Right atrium auricular region (tissue), 2 donors: Measurements from ENCODE around the gene SLC23A3. TPM values are rescaled to one million over a fixed set of nuclear protein-coding genes. Genes with fewer than 3 reads are reported as not detected.

Source experiments
- DNase-seq: peaks from one replicate; pipeline ENCODE4 v3.0.0-alpha.2; 2019; ENCODE audit warnings: low spot score
- H3K27ac ChIP-seq, 2 donors: fragments of 200-600 bp; sonication (generic); 1 replicate in 1 of 2; 2 replicates in 1 of 2; pipeline ENCODE4 v1.5.1; 2016 to 2019
- H3K27me3 ChIP-seq, 2 donors: fragments of 200-600 bp; sonication (generic); one replicate each; pipeline versions ENCODE4 v1.5.1 to v1.6.0; 2017 to 2019
- H3K36me3 ChIP-seq: fragments of 200-600 bp; sonication (generic); one replicate; pipeline ENCODE4 v1.5.1; 2016
- H3K4me1 ChIP-seq, 2 donors: fragments of 200-600 bp; sonication (generic); one replicate each; pipeline versions ENCODE4 v1.5.1 to v1.6.0; 2017 to 2019
- H3K4me3 ChIP-seq, 2 donors: fragments of 200-600 bp; sonication (generic); 1 replicate in 1 of 2; 2 replicates in 1 of 2; pipeline ENCODE4 v1.5.1; 2017 to 2019; ENCODE audit warnings: mild to moderate bottlenecking in 1 of 2, moderate library complexity in 1 of 2
- H3K9me3 ChIP-seq, 2 donors: fragments of 200-600 bp; sonication (generic); one replicate each; pipeline ENCODE4 v1.5.1; 2019
- total RNA-seq, 2 donors: library from RNA; depleted of rRNA; stranded (reverse); fragments of >200 nt; gene quantifications; one replicate each; pipeline ENCODE4 v1.1.0, GENCODE V29; 2016
- TF ChIP-seq, protein P1 (sequence below), 2 donors: fragments of 200-600 bp; sonication (generic); IDR thresholded peaks; one replicate each; pipeline ENCODE4 v1.5.1; 2019; ENCODE audit warnings: antibody characterized with exemption in 2 of 2

Gene SLC23A3
- total RNA-seq, 2 donors from 2014 or later, result 0.33 to 0.55 TPM

DNA sequence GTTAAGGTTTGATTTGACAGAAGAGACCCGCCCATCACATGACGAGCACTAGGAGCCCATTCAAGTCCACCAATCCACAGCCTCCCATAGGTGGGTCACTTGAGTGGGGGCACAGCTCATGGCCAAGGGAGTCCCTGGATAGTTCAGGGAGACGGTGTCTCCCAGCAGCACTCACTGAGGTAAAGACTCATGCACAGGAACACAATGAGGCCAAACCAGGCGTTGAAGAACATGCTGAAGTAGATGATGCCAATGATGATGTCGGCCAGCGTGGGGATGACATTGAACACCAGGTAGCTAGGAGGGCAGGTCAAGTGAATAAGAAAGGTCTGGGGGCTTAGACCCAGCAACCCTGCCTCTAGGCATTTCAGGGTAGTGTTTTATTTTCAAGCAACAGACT lies 45.0 kb upstream of the SLC23A3 start:
- TF ChIP-seq, protein P1, sequence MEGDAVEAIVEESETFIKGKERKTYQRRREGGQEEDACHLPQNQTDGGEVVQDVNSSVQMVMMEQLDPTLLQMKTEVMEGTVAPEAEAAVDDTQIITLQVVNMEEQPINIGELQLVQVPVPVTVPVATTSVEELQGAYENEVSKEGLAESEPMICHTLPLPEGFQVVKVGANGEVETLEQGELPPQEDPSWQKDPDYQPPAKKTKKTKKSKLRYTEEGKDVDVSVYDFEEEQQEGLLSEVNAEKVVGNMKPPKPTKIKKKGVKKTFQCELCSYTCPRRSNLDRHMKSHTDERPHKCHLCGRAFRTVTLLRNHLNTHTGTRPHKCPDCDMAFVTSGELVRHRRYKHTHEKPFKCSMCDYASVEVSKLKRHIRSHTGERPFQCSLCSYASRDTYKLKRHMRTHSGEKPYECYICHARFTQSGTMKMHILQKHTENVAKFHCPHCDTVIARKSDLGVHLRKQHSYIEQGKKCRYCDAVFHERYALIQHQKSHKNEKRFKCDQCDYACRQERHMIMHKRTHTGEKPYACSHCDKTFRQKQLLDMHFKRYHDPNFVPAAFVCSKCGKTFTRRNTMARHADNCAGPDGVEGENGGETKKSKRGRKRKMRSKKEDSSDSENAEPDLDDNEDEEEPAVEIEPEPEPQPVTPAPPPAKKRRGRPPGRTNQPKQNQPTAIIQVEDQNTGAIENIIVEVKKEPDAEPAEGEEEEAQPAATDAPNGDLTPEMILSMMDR (IDR thresholded peaks at IDR 0.05), result no peak
- no peaks in the 10 kb centered on the region for H3K9me3 ChIP-seq
- DNase-seq, result no peak
- H3K36me3 ChIP-seq, result peaks cover 40% of the 10 kb centered on the region
- no peak overlapping the region for H3K4me3 ChIP-seq
- H3K4me1 ChIP-seq, result peaks cover 0 to 35% of the 10 kb centered on the region in 2 donors
- H3K27ac ChIP-seq, result no peak overlapping the region
- H3K27me3 ChIP-seq, result no peaks in the 10 kb centered on the region

GRCh38 chr2:219214141-219214540 lies 44.3 kb upstream of the SLC23A3 start:
- no peaks in the 10 kb centered on the region for H3K27me3 ChIP-seq
- H3K4me1 ChIP-seq, result peaks cover 0 to 29% of the 10 kb centered on the region in 2 donors
- H3K4me3 ChIP-seq, result no peak overlapping the region
- TF ChIP-seq, protein P1 (IDR thresholded peaks at IDR 0.05), result no peak
- no peak for DNase-seq
- H3K27ac ChIP-seq, result no peak overlapping the region
- H3K9me3 ChIP-seq, result no peaks in the 10 kb centered on the region
- peaks cover 39% of the 10 kb centered on the region for H3K36me3 ChIP-seq

DNA sequence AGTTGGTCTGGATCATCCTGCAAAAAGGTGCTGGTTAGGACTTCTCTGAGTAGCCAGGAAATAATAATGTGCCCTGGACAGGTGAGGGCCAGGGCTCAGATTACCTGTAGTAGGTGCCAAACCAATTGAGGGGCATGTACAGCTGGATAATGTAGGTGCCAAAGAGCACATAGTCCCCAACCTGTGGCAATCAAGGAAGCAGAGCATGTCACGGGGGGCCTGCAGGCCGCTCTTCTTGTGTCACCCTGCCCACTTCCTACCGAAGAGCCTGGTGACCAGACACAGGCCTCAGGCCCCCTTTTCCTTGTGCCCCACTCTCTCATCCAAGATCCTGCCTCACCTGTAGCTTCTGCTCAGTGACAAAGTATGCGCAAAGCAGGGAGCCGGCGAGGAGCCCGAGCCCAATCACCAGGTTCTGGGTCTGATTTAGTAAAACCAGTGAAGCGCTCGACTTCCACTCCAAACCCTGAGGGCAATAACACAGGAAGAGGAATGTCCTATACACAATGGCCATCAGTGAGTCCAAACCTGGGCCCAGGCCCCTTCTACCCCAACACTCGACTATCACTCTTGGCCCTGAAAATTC lies 43.8 kb upstream of the SLC23A3 start:
- Histone ChIP-seq H3K4me3 (no peak overlapping the region), H3K27ac (no peak overlapping the region), H3K36me3 (peaks cover 44% of the 10 kb centered on the region), H3K27me3 (no peaks in the 10 kb centered on the region), H3K4me1 (peaks cover 0 to 25% of the 10 kb centered on the region in 2 donors), H3K9me3 (no peaks in the 10 kb centered on the region)
- no peak for DNase-seq
- TF ChIP-seq, protein P1 (IDR thresholded peaks at IDR 0.05), result no peak

DNA sequence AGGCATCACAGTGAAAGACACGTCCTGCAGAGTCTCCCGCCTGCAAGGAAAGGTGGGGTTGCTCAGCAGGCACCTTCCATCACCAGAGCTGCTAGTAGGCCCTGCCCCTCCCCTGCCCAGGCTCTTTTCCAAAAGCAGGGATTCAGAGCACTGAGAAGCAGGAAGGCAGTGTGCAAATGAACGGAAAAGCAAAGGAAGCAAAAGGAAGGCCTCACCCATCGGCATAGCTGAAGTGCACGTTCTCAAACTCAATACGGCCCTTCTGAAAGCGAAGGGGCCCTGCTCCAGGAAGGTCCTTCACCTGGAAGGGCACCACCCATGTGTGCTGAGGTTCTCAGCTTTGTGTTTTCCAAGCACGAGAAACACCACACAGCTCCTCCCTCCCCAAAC lies 43.2 kb upstream of the SLC23A3 start:
- Histone ChIP-seq H3K4me1 (peaks cover 0 to 24% of the 10 kb centered on the region in 2 donors), H3K36me3 (peaks cover 47% of the 10 kb centered on the region), H3K27me3 (no peaks in the 10 kb centered on the region), H3K9me3 (no peaks in the 10 kb centered on the region), H3K27ac (no peak overlapping the region), H3K4me3 (no peak overlapping the region)
- TF ChIP-seq, protein P1 (IDR thresholded peaks at IDR 0.05), result no peak
- no peak for DNase-seq

GRCh38 chr2:219210886-219211362 lies 41.1 kb upstream of the SLC23A3 start:
- no peaks in the 10 kb centered on the region for H3K9me3 ChIP-seq
- H3K27ac ChIP-seq, result no peak overlapping the region
- DNase-seq, result no peak
- TF ChIP-seq, protein P1 (IDR thresholded peaks at IDR 0.05), result no peak
- H3K27me3 ChIP-seq, result no peaks in the 10 kb centered on the region
- H3K4me1 ChIP-seq, result peaks cover 0 to 19% of the 10 kb centered on the region in 2 donors
- H3K4me3 ChIP-seq, result no peak overlapping the region
- H3K36me3 ChIP-seq, result peaks cover 44% of the 10 kb centered on the region
